ENCODE data around the gene LAMB2.

DNA sequence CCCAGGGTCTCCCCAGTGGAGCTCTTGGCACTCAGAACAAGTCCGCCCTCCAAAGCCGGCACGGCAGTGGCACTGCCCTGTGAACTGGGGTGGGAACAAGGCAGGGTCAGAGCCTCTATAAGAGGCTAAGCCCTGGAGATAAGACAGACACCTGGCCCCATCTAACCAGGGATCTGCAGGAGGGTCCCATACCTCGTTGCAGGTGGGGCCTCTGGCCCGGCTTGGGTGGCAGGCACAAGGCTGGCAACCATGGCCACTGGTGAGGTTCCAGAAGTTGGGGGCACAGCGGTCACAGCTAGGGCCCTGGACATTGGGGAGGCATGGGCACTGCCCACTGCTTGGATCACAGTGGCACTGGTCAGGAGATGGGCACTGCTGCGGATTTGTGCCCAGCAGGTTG is 8.6 kb downstream of the LAMB2 start:
- TF ChIP-seq, protein P1, sequence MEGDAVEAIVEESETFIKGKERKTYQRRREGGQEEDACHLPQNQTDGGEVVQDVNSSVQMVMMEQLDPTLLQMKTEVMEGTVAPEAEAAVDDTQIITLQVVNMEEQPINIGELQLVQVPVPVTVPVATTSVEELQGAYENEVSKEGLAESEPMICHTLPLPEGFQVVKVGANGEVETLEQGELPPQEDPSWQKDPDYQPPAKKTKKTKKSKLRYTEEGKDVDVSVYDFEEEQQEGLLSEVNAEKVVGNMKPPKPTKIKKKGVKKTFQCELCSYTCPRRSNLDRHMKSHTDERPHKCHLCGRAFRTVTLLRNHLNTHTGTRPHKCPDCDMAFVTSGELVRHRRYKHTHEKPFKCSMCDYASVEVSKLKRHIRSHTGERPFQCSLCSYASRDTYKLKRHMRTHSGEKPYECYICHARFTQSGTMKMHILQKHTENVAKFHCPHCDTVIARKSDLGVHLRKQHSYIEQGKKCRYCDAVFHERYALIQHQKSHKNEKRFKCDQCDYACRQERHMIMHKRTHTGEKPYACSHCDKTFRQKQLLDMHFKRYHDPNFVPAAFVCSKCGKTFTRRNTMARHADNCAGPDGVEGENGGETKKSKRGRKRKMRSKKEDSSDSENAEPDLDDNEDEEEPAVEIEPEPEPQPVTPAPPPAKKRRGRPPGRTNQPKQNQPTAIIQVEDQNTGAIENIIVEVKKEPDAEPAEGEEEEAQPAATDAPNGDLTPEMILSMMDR (IDR thresholded peaks at IDR 0.05), result no peak
- TF ChIP-seq FOXM1 (IDR thresholded peaks at IDR 0.05; ENCODE audit: low read depth) (no peak), NRF1 (IDR thresholded peaks at IDR 0.05; ENCODE audit: low read depth, low read length) (no peak), JUND (IDR thresholded peaks at IDR 0.05) (no peak), EP300 (IDR thresholded peaks at IDR 0.05; ENCODE audit: borderline replicate concordance in 1 of 2, low read depth in 1 of 2, low read length in 1 of 2) (no peak), RCOR1 (IDR thresholded peaks at IDR 0.05; ENCODE audit: low read length) (no peak)
- TF ChIP-seq, protein P2, sequence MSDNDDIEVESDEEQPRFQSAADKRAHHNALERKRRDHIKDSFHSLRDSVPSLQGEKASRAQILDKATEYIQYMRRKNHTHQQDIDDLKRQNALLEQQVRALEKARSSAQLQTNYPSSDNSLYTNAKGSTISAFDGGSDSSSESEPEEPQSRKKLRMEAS (IDR thresholded peaks at IDR 0.05; ENCODE audit: low read depth), result no peak
